ENCODE data around the gene RBM46.

The RBM46 gene

DNA sequence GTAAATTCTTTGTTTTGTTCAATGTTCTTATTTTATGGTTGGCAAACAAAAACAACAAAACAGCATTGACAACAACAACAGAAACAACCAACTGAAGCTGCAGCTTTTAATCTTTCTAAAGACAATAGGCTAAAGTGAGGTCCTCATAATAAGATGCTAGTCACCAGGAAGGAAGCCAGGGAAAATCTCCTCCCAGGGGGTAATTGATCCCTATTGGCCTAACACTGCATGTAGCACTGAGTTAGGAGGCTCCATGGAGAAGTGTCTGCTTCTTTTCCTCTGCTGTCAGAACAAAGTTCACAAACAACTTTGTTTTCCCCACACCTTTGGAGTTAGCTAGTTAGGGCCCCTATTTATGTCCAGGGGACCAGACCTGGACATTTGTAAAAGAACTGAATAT lies 42.0 kb upstream of the RBM46 start:
- DNase-seq (ENCODE audit: extremely low read depth, insufficient read length): no peak
- Histone ChIP-seq H3K36me3 (ENCODE audit: control insufficient read depth, insufficient read depth, low read length) (no peaks in the 10 kb centered on the region), H3K27me3 (replicated peaks; ENCODE audit: control insufficient read depth, insufficient read depth, low read length) (peaks cover 2% of the 10 kb centered on the region), H3K4me3 (replicated peaks; ENCODE audit: low read depth, low read length) (no peak overlapping the region)
- TF ChIP-seq, protein P1, sequence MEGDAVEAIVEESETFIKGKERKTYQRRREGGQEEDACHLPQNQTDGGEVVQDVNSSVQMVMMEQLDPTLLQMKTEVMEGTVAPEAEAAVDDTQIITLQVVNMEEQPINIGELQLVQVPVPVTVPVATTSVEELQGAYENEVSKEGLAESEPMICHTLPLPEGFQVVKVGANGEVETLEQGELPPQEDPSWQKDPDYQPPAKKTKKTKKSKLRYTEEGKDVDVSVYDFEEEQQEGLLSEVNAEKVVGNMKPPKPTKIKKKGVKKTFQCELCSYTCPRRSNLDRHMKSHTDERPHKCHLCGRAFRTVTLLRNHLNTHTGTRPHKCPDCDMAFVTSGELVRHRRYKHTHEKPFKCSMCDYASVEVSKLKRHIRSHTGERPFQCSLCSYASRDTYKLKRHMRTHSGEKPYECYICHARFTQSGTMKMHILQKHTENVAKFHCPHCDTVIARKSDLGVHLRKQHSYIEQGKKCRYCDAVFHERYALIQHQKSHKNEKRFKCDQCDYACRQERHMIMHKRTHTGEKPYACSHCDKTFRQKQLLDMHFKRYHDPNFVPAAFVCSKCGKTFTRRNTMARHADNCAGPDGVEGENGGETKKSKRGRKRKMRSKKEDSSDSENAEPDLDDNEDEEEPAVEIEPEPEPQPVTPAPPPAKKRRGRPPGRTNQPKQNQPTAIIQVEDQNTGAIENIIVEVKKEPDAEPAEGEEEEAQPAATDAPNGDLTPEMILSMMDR (IDR thresholded peaks at IDR 0.05; ENCODE audit: insufficient read depth, low read length, poor library complexity, severe bottlenecking): no peak

- TF ChIP-seq, protein P1 (IDR thresholded peaks at IDR 0.05; ENCODE audit: insufficient read depth, low read length, poor library complexity, severe bottlenecking): no peak
- H3K4me3 ChIP-seq (replicated peaks; ENCODE audit: low read depth, low read length): no peak overlapping the region
- DNase-seq (ENCODE audit: extremely low read depth, insufficient read length): no peak
- H3K27me3 ChIP-seq (replicated peaks; ENCODE audit: control insufficient read depth, insufficient read depth, low read length): peaks cover 2% of the 10 kb centered on the region
- no peaks in the 10 kb centered on the region for H3K36me3 ChIP-seq (ENCODE audit: control insufficient read depth, insufficient read depth, low read length)
These were observed 40.6 kb upstream of the RBM46 start for GRCh38 chr4:154740462-154740861.

GRCh38 chr4:154741131-154741665 lies 39.9 kb upstream of the RBM46 start:
- Histone ChIP-seq H3K4me3 (replicated peaks; ENCODE audit: low read depth, low read length) (no peak overlapping the region), H3K36me3 (ENCODE audit: control insufficient read depth, insufficient read depth, low read length) (no peaks in the 10 kb centered on the region), H3K27me3 (replicated peaks; ENCODE audit: control insufficient read depth, insufficient read depth, low read length) (peaks cover 2% of the 10 kb centered on the region)
- DNase-seq (ENCODE audit: extremely low read depth, insufficient read length): no peak
- TF ChIP-seq, protein P1 (IDR thresholded peaks at IDR 0.05; ENCODE audit: insufficient read depth, low read length, poor library complexity, severe bottlenecking): no peak

- no peak for DNase-seq (ENCODE audit: extremely low read depth, insufficient read length)
- TF ChIP-seq, protein P1 (IDR thresholded peaks at IDR 0.05; ENCODE audit: insufficient read depth, low read length, poor library complexity, severe bottlenecking): no peak
- H3K36me3 ChIP-seq (ENCODE audit: control insufficient read depth, insufficient read depth, low read length): no peaks in the 10 kb centered on the region
- H3K27me3 ChIP-seq (replicated peaks; ENCODE audit: control insufficient read depth, insufficient read depth, low read length): peaks cover 2% of the 10 kb centered on the region
- H3K4me3 ChIP-seq (replicated peaks; ENCODE audit: low read depth, low read length): no peak overlapping the region
These were observed 38.9 kb upstream of the RBM46 start for GRCh38 chr4:154741922-154742850.

- peak within 1 kb of the TSS; percentile 41 for H3K4me3 ChIP-seq (replicated peaks; ENCODE audit: low read depth, low read length)
- TF ChIP-seq, protein P1 (IDR thresholded peaks at IDR 0.05; ENCODE audit: insufficient read depth, low read length, poor library complexity, severe bottlenecking): no peak
- DNase-seq (ENCODE audit: extremely low read depth, insufficient read length): no peak
These were observed 37.3 kb upstream of the RBM46 start, which contains the start of gene LRAT for GRCh38 chr4:154743683-154744340. TSS of gene LRAT (plus strand) at chr4:154744000. CDS start at chr4:154744327, 327 bp downstream.

More at GRCh38 chr4:154743683-154744340, 37.3 kb upstream of the RBM46 start, which contains the start of gene LRAT:
- no peaks in the 10 kb centered on the region for H3K36me3 ChIP-seq (ENCODE audit: control insufficient read depth, insufficient read depth, low read length)
- H3K27me3 ChIP-seq (replicated peaks; ENCODE audit: control insufficient read depth, insufficient read depth, low read length): peaks cover 2% of the 10 kb centered on the region
